Measurements from ENCODE around the gene CTDNEP1.
A peak's percentile ranks its signal among the peaks of the same experiment; 100 is the strongest.

The CTDNEP1 gene

GRCh38 chr17:7251661-7252175, at the start of gene CTDNEP1:
CTDNEP1 (minus strand) TSS chr17:7251734; CDS start chr17:7251296, 438 bp downstream.
- DNase-seq (ENCODE audit: low read depth in 2 of 2), result peak; percentile 97 to 100

GRCh38 chr17:7296189-7296861, 44.8 kb upstream of the CTDNEP1 start:
- peak in 1 of 2 donors; percentile 72 for DNase-seq (ENCODE audit: low read depth in 2 of 2)

- no peak for DNase-seq (ENCODE audit: low read depth in 2 of 2)
These were observed 44.0 kb upstream of the CTDNEP1 start for GRCh38 chr17:7295230-7296180.

- DNase-seq (ENCODE audit: low read depth in 2 of 2), result peak; percentile 69 to 79
These were observed 43.1 kb upstream of the CTDNEP1 start, which contains the start of gene YBX2 for GRCh38 chr17:7294614-7295153. YBX2 (minus strand) TSS chr17:7294639; CDS start chr17:7294500, 139 bp downstream.

GRCh38 chr17:7293816-7294613, 42.5 kb upstream of the CTDNEP1 start:
- no peak for DNase-seq (ENCODE audit: low read depth in 2 of 2)

GRCh38 chr17:7293159-7293558, 41.6 kb upstream of the CTDNEP1 start:
- no peak for DNase-seq (ENCODE audit: low read depth in 2 of 2)

GRCh38 chr17:7292729-7293128, 41.2 kb upstream of the CTDNEP1 start:
- no peak for DNase-seq (ENCODE audit: low read depth in 2 of 2)

- no peak for DNase-seq (ENCODE audit: low read depth in 2 of 2)
These were observed 40.7 kb upstream of the CTDNEP1 start for GRCh38 chr17:7292194-7292593.

- DNase-seq (ENCODE audit: low read depth in 2 of 2), result no peak
These were observed 39.2 kb upstream of the CTDNEP1 start for GRCh38 chr17:7290685-7291084.

- DNase-seq (ENCODE audit: low read depth in 2 of 2), result no peak
These were observed 38.6 kb upstream of the CTDNEP1 start for GRCh38 chr17:7290166-7290565.

- no peak for DNase-seq (ENCODE audit: low read depth in 2 of 2)
These were observed 37.9 kb upstream of the CTDNEP1 start for GRCh38 chr17:7289256-7290032.

- DNase-seq (ENCODE audit: low read depth in 2 of 2), result no peak
These were observed 34.1 kb upstream of the CTDNEP1 start for GRCh38 chr17:7285679-7286078.

- no peak for DNase-seq (ENCODE audit: low read depth in 2 of 2)
These were observed 33.4 kb upstream of the CTDNEP1 start for GRCh38 chr17:7284911-7285310.

GRCh38 chr17:7283471-7284216, 32.1 kb upstream of the CTDNEP1 start:
- DNase-seq (ENCODE audit: low read depth in 2 of 2), result no peak

- DNase-seq (ENCODE audit: low read depth in 2 of 2), result no peak
These were observed 31.3 kb upstream of the CTDNEP1 start for GRCh38 chr17:7282752-7283321.

GRCh38 chr17:7281953-7282751, 30.6 kb upstream of the CTDNEP1 start:
- no peak for DNase-seq (ENCODE audit: low read depth in 2 of 2)

- peak; percentile 84 to 91 for DNase-seq (ENCODE audit: low read depth in 2 of 2)
These were observed 29.8 kb upstream of the CTDNEP1 start, which contains the start of gene SLC2A4 for GRCh38 chr17:7281074-7281952. SLC2A4 (plus strand) TSS chr17:7281718; CDS start chr17:7281935, 217 bp downstream.

Measured in stimulated activated CD4-positive, alpha-beta T cell treated with anti-CD3 and anti-CD28 coated beads, Interleukin-15, amount 100 ng/mL, for 48 hours (primary cell).